GM23248 (cell line): ENCODE results near the gene CACNB2. TPM values are rescaled to one million over a fixed set of nuclear protein-coding genes. Genes with fewer than 3 reads are reported as not detected.

ENCODE experiments used
- DNase-seq: peaks from one replicate; pipeline ENCODE4 v3.0.0-alpha.2; 2015
- H2AFZ ChIP-seq: fragments of 200-600 bp; sonication (generic); 2 replicates; pipeline ENCODE4 v1.6.1; 2016; ENCODE audit warnings: antibody characterized with exemption
- H3F3A ChIP-seq: fragments of 200-600 bp; sonication (generic); 2 replicates; pipeline ENCODE4 v1.6.1; 2016; ENCODE audit warnings: mild to moderate bottlenecking, antibody characterized with exemption, mixed run types; ENCODE audit not compliant: insufficient read depth
- H3K27ac ChIP-seq: fragments of 200-600 bp; sonication (generic); 2 replicates; pipeline ENCODE4 v1.5.1; 2016; ENCODE audit warnings: mild to moderate bottlenecking
- H3K27me3 ChIP-seq: fragments of 200-600 bp; sonication (generic); replicated peaks from 2 replicates; pipeline ENCODE4 v1.6.1; 2016; ENCODE audit warnings: mild to moderate bottlenecking; ENCODE audit not compliant: insufficient read depth
- H3K36me3 ChIP-seq: fragments of 200-600 bp; sonication (generic); 2 replicates; pipeline ENCODE4 v1.6.1; 2016; ENCODE audit warnings: low read depth, mild to moderate bottlenecking
- H3K4me1 ChIP-seq: fragments of 200-600 bp; sonication (generic); 2 replicates; pipeline ENCODE4 v1.6.1; 2016; ENCODE audit warnings: mild to moderate bottlenecking; ENCODE audit not compliant: insufficient read depth
- H3K4me2 ChIP-seq: fragments of 200-600 bp; sonication (generic); one replicate; pipeline ENCODE4 v1.6.1; 2016; ENCODE audit warnings: mild to moderate bottlenecking; ENCODE audit not compliant: unreplicated experiment
- H3K4me3 ChIP-seq: fragments of 200-600 bp; sonication (generic); 2 replicates; pipeline ENCODE4 v1.5.1; 2016; ENCODE audit warnings: mild to moderate bottlenecking
- H3K79me2 ChIP-seq: fragments of 200-600 bp; sonication (generic); 2 replicates; pipeline ENCODE4 v1.6.1; 2016; ENCODE audit warnings: mild to moderate bottlenecking; ENCODE audit not compliant: insufficient read depth
- H3K9ac ChIP-seq: fragments of 200-600 bp; sonication (generic); 2 replicates; pipeline ENCODE4 v1.6.1; 2016; ENCODE audit warnings: mild to moderate bottlenecking
- H3K9me2 ChIP-seq: fragments of 200-600 bp; sonication (generic); 2 replicates; pipeline ENCODE4 v1.6.1; 2016; ENCODE audit warnings: mixed run types, mild to moderate bottlenecking, moderate library complexity; ENCODE audit not compliant: insufficient read depth
- H3K9me3 ChIP-seq: fragments of 200-600 bp; sonication (generic); one replicate; pipeline ENCODE4 v1.6.1; 2017; ENCODE audit warnings: low read depth
- H4K20me1 ChIP-seq: fragments of 200-600 bp; sonication (generic); 2 replicates; pipeline ENCODE4 v1.6.0; 2016; ENCODE audit not compliant: insufficient read depth
- EZH2 ChIP-seq: fragments of 200-600 bp; sonication (generic); IDR thresholded peaks from 2 replicates; pipeline ENCODE4 v1.6.1; 2018; ENCODE audit warnings: antibody characterized with exemption, mild to moderate bottlenecking; ENCODE audit not compliant: insufficient read depth, poor library complexity, severe bottlenecking
- EZH2phosphoT487 ChIP-seq: fragments of 200-600 bp; sonication (generic); IDR thresholded peaks from 2 replicates; pipeline ENCODE4 v1.6.1; 2018; ENCODE audit warnings: antibody characterized with exemption, moderate library complexity, mild to moderate bottlenecking, low read depth; ENCODE audit not compliant: insufficient read depth
- WGBS, 2 experiments: methylation state at CpG; one replicate each; pipeline ENCODE4 v1.1.6; 2015 to 2017; ENCODE audit warnings: low lambda C conversion rate in 2 of 2, low coverage in 1 of 2; ENCODE audit errors: missing lambda C conversion rate in 2 of 2; 5-methylcytosine and 5-hydroxymethylcytosine counted together
- in situ Hi-C: fragments of 300-500 bp; cut with MboI; formaldehyde crosslinking; loops from 2 replicates; pipeline ENCODE4 v1.15.0; 2020
- polyA plus RNA-seq: library from polyadenylated mRNA; unstranded; fragments of >200 nt; fragmentation: Nextera tagmentation; extraction: Ambion mirVana; gene quantifications from 2 replicates; pipeline ENCODE4 v1.2.1, GENCODE V29; 2016
- total RNA-seq: library from RNA; depleted of rRNA; stranded (reverse); fragments of >200 nt; shearing (Covaris generic); gene quantifications from 2 replicates; pipeline ENCODE4 v1.2.3, GENCODE V29; 2014

Gene CACNB2
- total and polyA plus RNA-seq, 2 experiments from 2014 or later: 0.31 to 0.32 TPM

- no peaks in the 10 kb centered on the region for H3K79me2 ChIP-seq
- H3K9ac ChIP-seq: no peak overlapping the region
- H3K27me3 ChIP-seq: no peaks in the 10 kb centered on the region
- WGBS, 2 experiments: 81% methylated on average over 3 of the region's 3 CpGs
- H3K4me1 ChIP-seq: no peaks in the 10 kb centered on the region
- in situ Hi-C loops: no loop called here
- no peak overlapping the region for H2AFZ ChIP-seq
- no peaks in the 10 kb centered on the region for H3K9me2 ChIP-seq
- DNase-seq: no peak
- H3K9me3 ChIP-seq: no peaks in the 10 kb centered on the region
- no peak overlapping the region for H3K27ac ChIP-seq
- H3K4me2 ChIP-seq: no peak overlapping the region
- TF ChIP-seq EZH2phosphoT487 (no peak), EZH2 (no peak)
- H3K4me3 ChIP-seq: no peak overlapping the region
- no peaks in the 10 kb centered on the region for H3F3A ChIP-seq
- H3K36me3 ChIP-seq: no peaks in the 10 kb centered on the region
- no peaks in the 10 kb centered on the region for H4K20me1 ChIP-seq
These were observed 127.8 kb downstream of the CACNB2 start for GRCh38 chr10:18268005-18268404.

GRCh38 chr10:18271491-18271890, 131.3 kb downstream of the CACNB2 start:
- no peaks in the 10 kb centered on the region for H3K79me2 ChIP-seq
- no peaks in the 10 kb centered on the region for H3K9me3 ChIP-seq
- H3K27ac ChIP-seq: no peak overlapping the region
- 48 to 52% methylated on average over 3 of the region's 3 CpGs for WGBS, 2 experiments
- no peak for DNase-seq
- no peak overlapping the region for H3K4me2 ChIP-seq
- H3K4me3 ChIP-seq: no peak overlapping the region
- H3K36me3 ChIP-seq: no peaks in the 10 kb centered on the region
- no peaks in the 10 kb centered on the region for H4K20me1 ChIP-seq
- no peaks in the 10 kb centered on the region for H3K4me1 ChIP-seq
- no peak overlapping the region for H2AFZ ChIP-seq
- no peaks in the 10 kb centered on the region for H3K27me3 ChIP-seq
- in situ Hi-C loops: no loop called here
- TF ChIP-seq EZH2: no peak
- no peak overlapping the region for H3K9ac ChIP-seq
- no peaks in the 10 kb centered on the region for H3K9me2 ChIP-seq
- no peaks in the 10 kb centered on the region for H3F3A ChIP-seq

- Histone ChIP-seq H3K79me2 (no peaks in the 10 kb centered on the region), H2AFZ (no peak overlapping the region), H3K4me1 (no peaks in the 10 kb centered on the region), H4K20me1 (no peaks in the 10 kb centered on the region), H3K27me3 (no peaks in the 10 kb centered on the region), H3K9me2 (no peaks in the 10 kb centered on the region), H3K36me3 (no peaks in the 10 kb centered on the region), H3K27ac (no peak overlapping the region), H3K9ac (no peak overlapping the region), H3K4me2 (no peak overlapping the region), H3F3A (no peaks in the 10 kb centered on the region), H3K4me3 (no peak overlapping the region), H3K9me3 (no peaks in the 10 kb centered on the region)
- TF ChIP-seq EZH2 (no peak), EZH2phosphoT487 (no peak)
- 91 to 94% methylated on average over 3 of the region's 3 CpGs for WGBS, 2 experiments
- in situ Hi-C loops: no loop called here
- no peak for DNase-seq
These were observed 132.8 kb downstream of the CACNB2 start for GRCh38 chr10:18273039-18273438.

GRCh38 chr10:18278181-18278580, 138.0 kb downstream of the CACNB2 start:
- no peaks in the 10 kb centered on the region for H3K27me3 ChIP-seq
- no peak overlapping the region for H3K9ac ChIP-seq
- no peak for TF ChIP-seq EZH2phosphoT487
- TF ChIP-seq EZH2: no peak
- H3F3A ChIP-seq: peaks cover 7% of the 10 kb centered on the region; the same call in 1 of the 2 replicates
- DNase-seq: no peak
- no peak overlapping the region for H3K27ac ChIP-seq
- no peaks in the 10 kb centered on the region for H3K79me2 ChIP-seq
- H4K20me1 ChIP-seq: no peaks in the 10 kb centered on the region
- no peaks in the 10 kb centered on the region for H3K36me3 ChIP-seq
- in situ Hi-C loops: no loop called here
- H3K9me3 ChIP-seq: no peaks in the 10 kb centered on the region
- H3K9me2 ChIP-seq: no peaks in the 10 kb centered on the region
- H3K4me2 ChIP-seq: no peak overlapping the region
- H2AFZ ChIP-seq: no peak overlapping the region
- peaks cover 7% of the 10 kb centered on the region for H3K4me1 ChIP-seq
- H3K4me3 ChIP-seq: no peak overlapping the region
- WGBS, 2 experiments: 88 to 93% methylated on average over 3 of the region's 3 CpGs

- no peak for TF ChIP-seq EZH2
- TF ChIP-seq EZH2phosphoT487: no peak
- Histone ChIP-seq H4K20me1 (no peaks in the 10 kb centered on the region), H3F3A (peaks cover 7% of the 10 kb centered on the region; the same call in 1 of the 2 replicates), H3K4me2 (peak overlapping the region; percentile 16), H3K9me2 (no peaks in the 10 kb centered on the region), H3K79me2 (no peaks in the 10 kb centered on the region), H3K4me3 (no peak overlapping the region), H3K9ac (no peak overlapping the region), H3K27me3 (no peaks in the 10 kb centered on the region), H2AFZ (no peak overlapping the region), H3K9me3 (no peaks in the 10 kb centered on the region), H3K4me1 (peaks cover 7% of the 10 kb centered on the region), H3K27ac (0 out of 2 replicates have a peak overlapping the region, but pooled peaks have one; percentile 28), H3K36me3 (no peaks in the 10 kb centered on the region)
- in situ Hi-C loops: no loop called here
- 3 to 7% methylated on average over 4 of the region's 4 CpGs for WGBS, 2 experiments
- DNase-seq: peak; percentile 72
These were observed 138.9 kb downstream of the CACNB2 start for GRCh38 chr10:18279173-18279572.
